ENCODE data around the gene SEMA4G. TPM values are rescaled to one million over a fixed set of nuclear protein-coding genes. Genes with fewer than 3 reads are reported as not detected.

Gene SEMA4G
- polyA plus RNA-seq, 2 of the 4 experiments (the other 2 are of a cell fraction) = 13.5 to 17.4 TPM

DNA sequence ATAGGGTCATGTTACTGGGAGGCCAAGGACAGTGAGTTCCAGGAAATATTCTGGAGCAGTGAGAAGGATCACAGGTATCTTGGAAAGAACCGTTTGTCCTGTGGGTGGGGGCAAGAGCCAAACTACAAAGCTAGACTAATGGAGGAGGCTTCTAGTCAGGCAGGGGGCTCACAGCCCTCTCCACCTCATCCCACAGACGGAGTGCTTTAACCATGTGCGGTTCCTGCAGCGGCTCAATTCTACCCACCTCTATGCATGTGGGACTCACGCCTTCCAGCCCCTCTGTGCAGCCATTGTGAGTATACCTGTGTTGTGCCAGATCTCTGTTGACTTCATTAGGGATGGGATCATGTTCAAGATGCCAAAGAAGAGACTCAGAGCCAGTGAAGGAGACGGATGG lies 8.1 kb downstream of the SEMA4G start:
- ChIA-PET POLR2A (no interaction called here), CTCF (interaction anchor here (1.0 to 6.6 kb wide), 2 partner anchors 17 to 20 kb away, joined by 3 to 33 read pairs; no protein-coding TSS in a partner anchor)
- Histone ChIP-seq H3K4me1 (peaks cover 1% of the 10 kb centered on the region; the same call in 2 of the 3 replicates), H3K4me3 (no peak overlapping the region), H3K4me2 (no peak overlapping the region), H3K9me3 (no peaks in the 10 kb centered on the region), H3K27ac (no peak overlapping the region)
- TF ChIP-seq RARB (CRISPR knock-in tag; IDR thresholded peaks at IDR 0.05) = no peak
- no peak for TF ChIP-seq GATA3 (IDR thresholded peaks at IDR 0.05; ENCODE audit: borderline replicate concordance)
- TF ChIP-seq FOXS1 (CRISPR knock-in tag; IDR thresholded peaks at IDR 0.05) = no peak
- no peak for TF ChIP-seq ZNF302 (CRISPR knock-in tag; IDR thresholded peaks at IDR 0.05)
- no peak for TF ChIP-seq ZFP36 (IDR thresholded peaks at IDR 0.05; ENCODE audit: borderline replicate concordance, partially characterized antibody)
- TF ChIP-seq ESRRA (IDR thresholded peaks at IDR 0.05; ENCODE audit: borderline replicate concordance, low read length) = no peak
- TF ChIP-seq EHMT2 (IDR thresholded peaks at IDR 0.05; ENCODE audit: low read depth) = no peak
- no peak for TF ChIP-seq ZSCAN20 (CRISPR knock-in tag; IDR thresholded peaks at IDR 0.05)
- TF ChIP-seq RAD21 (conservative IDR thresholded peaks at IDR 0.05 in 1 of 2, IDR thresholded peaks at IDR 0.05 in 1 of 2) = no peak
- no peak for TF ChIP-seq POLR2A (IDR thresholded peaks at IDR 0.05; ENCODE audit: low read length)
- TF ChIP-seq, protein P1, sequence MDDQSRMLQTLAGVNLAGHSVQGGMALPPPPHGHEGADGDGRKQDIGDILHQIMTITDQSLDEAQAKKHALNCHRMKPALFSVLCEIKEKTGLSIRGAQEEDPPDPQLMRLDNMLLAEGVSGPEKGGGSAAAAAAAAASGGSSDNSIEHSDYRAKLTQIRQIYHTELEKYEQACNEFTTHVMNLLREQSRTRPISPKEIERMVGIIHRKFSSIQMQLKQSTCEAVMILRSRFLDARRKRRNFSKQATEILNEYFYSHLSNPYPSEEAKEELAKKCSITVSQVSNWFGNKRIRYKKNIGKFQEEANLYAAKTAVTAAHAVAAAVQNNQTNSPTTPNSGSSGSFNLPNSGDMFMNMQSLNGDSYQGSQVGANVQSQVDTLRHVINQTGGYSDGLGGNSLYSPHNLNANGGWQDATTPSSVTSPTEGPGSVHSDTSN (IDR thresholded peaks at IDR 0.05) = no peak
- TF ChIP-seq CHD4 (IDR thresholded peaks at IDR 0.05; ENCODE audit: borderline replicate concordance) = no peak
- TF ChIP-seq USF2 (IDR thresholded peaks at IDR 0.05) = no peak
- TF ChIP-seq, protein P2, sequence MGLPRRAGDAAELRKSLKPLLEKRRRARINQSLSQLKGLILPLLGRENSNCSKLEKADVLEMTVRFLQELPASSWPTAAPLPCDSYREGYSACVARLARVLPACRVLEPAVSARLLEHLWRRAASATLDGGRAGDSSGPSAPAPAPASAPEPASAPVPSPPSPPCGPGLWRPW (IDR thresholded peaks at IDR 0.05) = no peak
- TF ChIP-seq CBX8 (IDR thresholded peaks at IDR 0.05) = no peak
- no peak for TF ChIP-seq HEYL (CRISPR knock-in tag; IDR thresholded peaks at IDR 0.05)
- TF ChIP-seq HOXB13 (CRISPR knock-in tag; IDR thresholded peaks at IDR 0.05; ENCODE audit: low read depth) = no peak
- WGBS (ENCODE audit: missing lambda C conversion rate) = 87% methylated on average over 6 of the region's 6 CpGs
- DNase-seq (ENCODE audit: low read depth in 1 of 2, low spot score in 1 of 2) (no peak), FAIRE-seq (no peak), ATAC-seq (no peak)

- no peak for DNase-seq (ENCODE audit: low read depth in 1 of 2, low spot score in 1 of 2)
- Histone ChIP-seq H3K4me1 (no peaks in the 10 kb centered on the region), H3K4me2 (no peak overlapping the region), H3K9me3 (no peaks in the 10 kb centered on the region), H3K4me3 (no peak overlapping the region), H3K27ac (no peak overlapping the region)
- CTCF ChIA-PET = interaction anchor here (1.0 kb wide), 1 partner anchor 16 kb away, joined by 3 read pairs; no protein-coding TSS in a partner anchor
- POLR2A ChIA-PET = no interaction called here
- no peak for ATAC-seq
- no peak for TF ChIP-seq NPAS2 (CRISPR knock-in tag; IDR thresholded peaks at IDR 0.05; ENCODE audit: borderline replicate concordance)
- no peak for TF ChIP-seq RCOR1 (IDR thresholded peaks at IDR 0.05; ENCODE audit: low read depth, low read length)
- no peak for TF ChIP-seq JUNB (IDR thresholded peaks at IDR 0.05)
- TF ChIP-seq TP53 (CRISPR knock-in tag; IDR thresholded peaks at IDR 0.05) = no peak
- no peak for TF ChIP-seq HOXB5 (CRISPR knock-in tag; IDR thresholded peaks at IDR 0.05)
- no peak for TF ChIP-seq HDAC2 (IDR thresholded peaks at IDR 0.05)
- no peak for TF ChIP-seq BHLHE40 (IDR thresholded peaks at IDR 0.05; ENCODE audit: low read depth, low read length)
- no peak for TF ChIP-seq JUN (IDR thresholded peaks at IDR 0.05)
- TF ChIP-seq TFCP2L1 (CRISPR knock-in tag; IDR thresholded peaks at IDR 0.05) = no peak
- TF ChIP-seq E2F6 (IDR thresholded peaks at IDR 0.05; ENCODE audit: borderline replicate concordance, low read depth) = no peak
- no peak for TF ChIP-seq MYC (IDR thresholded peaks at IDR 0.05; ENCODE audit: borderline replicate concordance, low read length)
- TF ChIP-seq ESRRA (IDR thresholded peaks at IDR 0.05; ENCODE audit: borderline replicate concordance, low read length) = no peak
- no peak for TF ChIP-seq MAFK (IDR thresholded peaks at IDR 0.05; ENCODE audit: partially characterized antibody)
- no peak for TF ChIP-seq MAZ (IDR thresholded peaks at IDR 0.05; ENCODE audit: borderline replicate concordance, low read depth, low read length)
- TF ChIP-seq NFE2L2 (conservative IDR thresholded peaks at IDR 0.05; ENCODE audit: low read length) = no peak
- no peak for TF ChIP-seq FOXS1 (CRISPR knock-in tag; IDR thresholded peaks at IDR 0.05)
- no peak for TF ChIP-seq GATA3 (IDR thresholded peaks at IDR 0.05; ENCODE audit: borderline replicate concordance)
- no peak for TF ChIP-seq POLR2A (IDR thresholded peaks at IDR 0.05; ENCODE audit: low read length)
- 89% methylated on average over 13 of the region's 13 CpGs for WGBS (ENCODE audit: missing lambda C conversion rate)
- FAIRE-seq = no peak
Measured at GRCh38 chr10:100978121-100978900, 9.0 kb downstream of the SEMA4G start.

Measured in A549 (cell line).